ENCODE results near the gene NPIPB8.
"Not testable (repeated sequence)": the region's sequence is repeated elsewhere in the genome, so short reads cannot be mapped to it uniquely, and the experiment has no call there.

Gene NPIPB8

DNA sequence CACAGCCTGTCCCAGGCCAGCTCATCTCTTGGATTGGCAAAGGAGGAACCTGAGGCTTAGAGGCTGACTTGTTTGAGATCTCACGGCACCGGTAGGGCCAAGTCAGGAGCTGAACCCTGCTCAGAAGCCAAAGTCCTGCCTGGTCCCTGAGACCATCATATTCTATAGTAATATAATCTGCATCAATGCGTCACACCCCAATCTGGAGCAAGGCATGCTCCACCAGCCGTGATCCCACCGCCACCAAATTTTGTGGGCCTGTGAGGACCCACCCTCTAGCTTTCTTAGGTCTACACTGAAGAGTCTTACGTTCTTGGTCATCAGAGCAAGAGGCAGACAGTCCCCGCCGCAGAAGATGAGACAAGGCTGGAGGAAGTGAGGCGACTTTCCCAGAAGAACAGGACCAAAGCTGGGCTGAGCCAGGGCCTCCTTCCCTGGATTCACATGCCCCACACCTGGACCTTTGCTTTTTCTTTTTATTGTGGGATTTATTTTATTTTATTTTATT is 30.7 kb upstream of the NPIPB8 start:
- no peak for DNase-seq

DNA sequence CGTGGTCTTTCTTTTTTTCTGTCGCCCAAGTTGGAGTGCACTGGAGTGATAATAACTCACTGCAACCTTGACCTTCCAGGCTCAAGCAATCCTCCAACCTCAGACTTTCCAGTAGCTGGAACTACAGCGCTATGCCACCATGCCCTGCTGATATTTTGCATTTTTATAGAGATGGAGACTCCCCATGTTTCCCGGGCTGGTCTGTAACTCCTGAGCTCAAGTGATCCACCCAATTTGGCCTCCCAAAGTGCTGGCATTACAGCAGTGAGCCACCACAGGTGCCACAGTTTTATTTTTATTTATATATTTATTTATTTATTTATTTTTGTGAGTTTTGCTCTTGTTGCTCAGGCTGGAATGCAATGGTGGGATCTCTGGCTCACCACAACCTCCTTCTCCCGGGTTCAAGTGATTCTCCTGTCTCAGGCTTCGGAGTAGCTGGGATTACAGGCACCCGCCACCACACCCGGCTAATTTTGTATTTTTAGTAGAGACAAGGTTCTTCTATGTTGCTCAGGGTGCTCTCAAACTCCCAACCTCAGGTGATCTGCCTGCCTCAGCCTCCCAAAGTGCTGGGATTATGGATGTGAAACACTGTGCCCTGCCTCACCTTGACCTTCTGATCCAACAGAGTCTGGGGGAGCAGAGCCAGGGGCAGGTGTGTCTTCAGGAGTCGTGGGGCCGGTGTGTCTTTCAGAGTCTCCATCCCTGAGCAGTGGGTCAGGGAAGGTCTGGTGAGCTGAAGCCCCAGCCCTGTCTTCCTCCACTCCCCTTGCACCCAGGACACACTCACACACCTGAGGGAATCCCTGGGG is 30.0 kb upstream of the NPIPB8 start:
- not testable (repeated sequence) for DNase-seq

DNA sequence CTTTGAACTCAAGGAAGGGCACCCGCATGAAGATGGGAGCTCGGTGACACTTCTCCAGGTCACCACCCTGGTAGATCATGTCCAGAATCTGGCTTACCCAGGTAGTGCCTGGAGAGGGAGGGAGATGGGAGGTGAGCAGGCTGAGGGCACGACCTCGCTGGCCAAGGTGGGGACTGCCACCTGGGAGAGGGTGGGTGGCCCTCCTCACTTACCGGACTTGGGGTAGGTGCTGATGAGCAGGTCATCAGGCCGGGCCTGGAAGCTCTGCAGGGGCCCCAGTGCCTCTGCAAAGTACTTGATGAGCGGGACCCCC is 29.4 kb upstream of the NPIPB8 start:
- DNase-seq = not testable (repeated sequence)

DNA sequence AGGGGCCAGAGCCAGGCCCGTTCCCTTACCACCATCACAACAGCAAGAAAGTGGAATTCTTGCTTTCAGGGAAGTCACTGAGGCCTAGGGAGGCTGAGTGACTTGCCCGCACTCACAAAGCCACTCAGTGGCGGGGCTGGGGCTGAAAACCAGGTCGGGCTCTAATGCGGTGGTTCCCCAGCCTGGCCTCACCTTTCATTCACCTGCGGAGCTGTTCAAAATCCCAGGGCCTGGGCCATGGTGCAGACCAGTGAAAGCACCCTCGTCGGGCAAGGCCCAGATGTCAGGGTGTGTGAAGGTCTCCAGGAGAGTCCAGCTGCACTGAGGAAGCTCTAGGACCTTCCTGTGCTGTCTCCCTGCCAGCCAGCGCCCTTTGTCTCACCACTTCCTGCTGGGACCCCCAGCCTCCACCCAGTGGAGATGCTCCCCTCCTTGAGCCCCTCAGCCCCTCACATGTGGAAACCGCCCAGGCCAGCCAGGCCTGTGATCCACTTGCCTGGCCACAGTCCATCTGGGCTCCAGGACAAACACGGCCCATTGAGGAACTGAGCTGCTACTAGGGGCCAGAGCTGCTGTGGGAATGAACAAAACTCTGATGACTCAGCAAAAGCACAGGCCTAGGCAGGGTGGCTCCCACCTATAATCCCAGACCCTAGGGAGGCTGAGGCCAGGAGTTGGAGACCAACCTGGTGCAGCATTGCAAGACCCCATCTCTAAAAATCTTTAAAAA is 28.8 kb upstream of the NPIPB8 start:
- DNase-seq = not testable (repeated sequence)

DNA sequence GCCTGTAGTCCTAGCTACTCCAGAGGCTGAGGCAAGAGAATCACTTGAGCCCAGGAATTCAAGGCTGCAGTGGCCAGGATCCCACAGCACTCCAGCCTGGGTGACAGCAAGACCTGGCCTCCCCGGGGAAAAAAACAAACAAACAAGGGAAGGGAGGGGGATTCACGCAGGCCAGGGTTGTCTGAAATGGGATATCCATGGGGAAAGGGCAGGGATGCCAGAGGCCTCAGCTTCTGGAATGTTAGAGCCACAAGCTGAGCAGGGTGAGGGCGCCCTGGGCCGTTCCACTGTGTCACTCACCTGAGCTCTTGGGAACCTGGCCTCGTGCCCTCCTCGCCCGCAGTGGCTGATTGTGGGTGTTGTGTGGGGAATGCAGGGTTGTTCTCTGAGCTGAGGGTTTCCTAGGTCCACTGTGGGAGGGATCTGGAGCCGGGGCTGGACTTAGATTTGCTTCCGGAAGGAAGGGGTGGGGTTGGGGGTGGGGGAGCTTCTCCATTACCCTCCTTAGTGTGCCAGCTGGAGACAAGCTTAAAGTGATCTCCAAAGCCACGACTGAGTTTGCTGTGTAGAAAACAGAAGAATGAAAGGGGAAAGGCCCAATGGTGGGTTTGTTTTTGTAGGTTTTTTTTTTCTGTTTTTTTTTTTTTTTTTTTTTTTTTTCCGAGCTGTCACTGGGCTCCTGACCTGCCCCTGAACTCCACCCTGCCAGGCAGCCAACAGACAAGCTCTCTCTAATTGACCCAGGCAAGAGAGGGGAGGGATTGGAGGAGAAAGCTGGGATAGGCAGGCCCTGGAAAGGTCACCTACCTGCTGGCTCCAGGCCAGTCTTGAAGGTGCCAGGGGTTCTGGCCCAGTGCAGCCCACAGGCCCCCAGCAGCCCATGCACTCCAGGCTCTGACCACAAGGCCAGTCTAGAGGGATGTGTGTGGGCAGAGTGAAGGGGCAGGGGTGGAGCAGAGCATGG is 28.0 kb upstream of the NPIPB8 start, which contains the start of gene SULT1A1:
TSS of gene SULT1A1 (minus strand) at position 414 of the 964 bp plus-strand sequence. CDS start 1,189 bp downstream, outside the sequence.
- DNase-seq = no peak

DNA sequence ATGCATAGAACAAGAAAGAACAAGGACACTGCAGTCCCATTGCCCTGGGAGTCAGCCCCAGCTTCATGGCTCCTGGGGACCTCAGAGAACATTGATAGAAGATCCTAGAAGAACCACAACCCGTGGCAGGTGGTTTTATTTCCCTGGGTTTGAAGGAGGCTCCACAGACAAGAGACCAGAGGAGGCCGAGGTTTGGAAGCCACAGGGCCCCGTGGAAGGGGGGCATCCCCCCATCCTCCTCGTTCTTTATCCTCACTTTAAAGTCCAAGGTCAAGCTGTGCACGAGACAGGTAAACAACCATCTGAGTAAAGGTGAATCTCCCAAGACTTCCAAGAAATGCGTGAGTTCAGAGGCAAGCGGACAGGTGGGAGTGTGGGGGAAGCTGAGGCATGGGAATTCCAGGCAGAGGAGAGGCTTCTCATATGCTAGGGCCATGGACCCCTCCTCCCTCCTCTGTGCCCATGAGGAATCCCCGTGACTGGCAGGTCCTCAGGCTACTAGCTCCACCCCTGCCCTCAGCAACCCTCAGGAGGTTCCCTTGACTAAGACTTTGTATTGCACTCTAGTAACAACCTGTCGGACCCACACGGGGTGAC is 27.2 kb upstream of the NPIPB8 start:
- DNase-seq = no peak

DNA sequence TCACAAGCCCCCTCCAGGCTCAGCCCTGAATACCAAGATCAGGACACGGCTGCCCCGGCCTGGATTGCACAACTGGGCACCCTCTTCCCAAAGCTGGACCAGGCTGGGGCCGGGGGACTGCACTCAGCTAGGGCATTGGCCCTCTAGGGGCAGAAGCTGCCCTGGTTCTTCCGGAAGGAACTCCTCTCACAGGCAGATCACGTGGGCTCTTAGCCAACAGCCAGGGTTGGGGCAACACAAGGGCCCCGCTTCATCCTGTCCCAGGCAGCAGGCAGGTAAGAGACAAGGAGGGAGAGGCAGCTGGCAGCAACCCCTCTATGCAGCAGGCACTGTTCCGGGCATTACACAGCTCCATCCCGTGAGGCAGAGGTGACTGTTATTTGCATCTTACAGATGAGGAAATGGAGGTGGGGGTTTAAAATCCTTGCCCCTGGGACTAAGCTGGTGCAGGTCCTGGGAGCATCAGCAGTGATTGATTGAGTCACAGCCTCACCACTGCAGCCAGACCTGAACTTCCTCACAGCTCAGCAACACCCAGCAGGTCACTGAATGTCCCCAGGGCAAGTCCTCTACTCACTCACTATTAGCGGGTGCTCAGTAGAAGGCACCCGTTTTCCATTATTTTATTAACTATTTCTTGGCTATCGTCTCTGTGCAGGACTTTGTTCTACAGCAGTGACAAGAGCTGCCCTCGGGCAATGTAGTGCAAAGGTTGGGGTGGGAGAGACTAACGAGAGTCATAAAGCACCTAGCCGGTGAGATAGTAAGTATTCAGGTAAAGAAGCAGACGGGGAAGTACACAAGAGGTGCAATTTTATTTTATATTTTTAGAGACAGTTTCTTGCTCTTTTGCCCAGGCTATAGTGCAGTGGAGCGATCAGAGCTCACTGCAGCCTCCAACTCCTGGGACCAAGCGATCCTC is 25.2 kb upstream of the NPIPB8 start:
- not testable (repeated sequence) for DNase-seq

DNA sequence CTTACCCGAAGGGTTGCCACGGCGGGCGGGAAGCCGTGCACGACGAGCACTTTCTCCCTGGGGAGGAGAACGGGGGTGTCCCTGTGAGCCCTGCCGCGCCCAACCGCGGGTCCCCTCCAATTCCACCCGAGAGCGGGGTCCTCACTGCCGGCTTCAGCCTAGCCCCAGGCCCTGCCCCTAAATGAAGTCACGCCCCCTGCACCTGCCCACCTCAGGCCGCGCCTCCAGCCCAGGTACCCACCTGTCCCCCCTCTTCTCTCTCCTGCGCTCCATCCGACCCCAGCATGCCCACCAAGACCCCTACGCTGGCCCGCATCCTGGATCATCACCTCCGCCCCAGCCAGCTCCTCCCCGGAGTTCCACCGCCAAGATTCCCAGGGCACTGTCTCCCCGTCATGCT is 24.0 kb upstream of the NPIPB8 start:
- DNase-seq = not testable (repeated sequence)

DNA sequence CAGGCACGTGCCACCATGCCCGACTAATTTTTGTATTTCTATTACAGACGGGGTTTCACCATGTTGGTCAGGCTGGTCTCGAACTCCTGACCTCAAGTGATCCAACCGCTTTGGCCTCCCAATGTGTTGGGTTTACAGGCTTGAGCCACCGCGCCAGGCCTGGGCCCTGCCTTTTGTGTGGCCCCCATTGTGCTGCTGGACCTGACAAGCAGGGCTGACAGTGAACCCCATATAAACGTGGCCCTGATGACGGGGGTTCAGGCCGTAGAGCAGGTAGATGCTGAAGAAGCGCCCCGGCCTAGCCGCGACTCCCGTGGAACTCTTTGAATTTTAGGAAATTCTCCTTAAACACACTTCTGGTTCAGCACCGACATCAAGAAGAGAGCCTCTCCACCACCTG is 23.3 kb upstream of the NPIPB8 start:
- not testable (repeated sequence) for DNase-seq

DNA sequence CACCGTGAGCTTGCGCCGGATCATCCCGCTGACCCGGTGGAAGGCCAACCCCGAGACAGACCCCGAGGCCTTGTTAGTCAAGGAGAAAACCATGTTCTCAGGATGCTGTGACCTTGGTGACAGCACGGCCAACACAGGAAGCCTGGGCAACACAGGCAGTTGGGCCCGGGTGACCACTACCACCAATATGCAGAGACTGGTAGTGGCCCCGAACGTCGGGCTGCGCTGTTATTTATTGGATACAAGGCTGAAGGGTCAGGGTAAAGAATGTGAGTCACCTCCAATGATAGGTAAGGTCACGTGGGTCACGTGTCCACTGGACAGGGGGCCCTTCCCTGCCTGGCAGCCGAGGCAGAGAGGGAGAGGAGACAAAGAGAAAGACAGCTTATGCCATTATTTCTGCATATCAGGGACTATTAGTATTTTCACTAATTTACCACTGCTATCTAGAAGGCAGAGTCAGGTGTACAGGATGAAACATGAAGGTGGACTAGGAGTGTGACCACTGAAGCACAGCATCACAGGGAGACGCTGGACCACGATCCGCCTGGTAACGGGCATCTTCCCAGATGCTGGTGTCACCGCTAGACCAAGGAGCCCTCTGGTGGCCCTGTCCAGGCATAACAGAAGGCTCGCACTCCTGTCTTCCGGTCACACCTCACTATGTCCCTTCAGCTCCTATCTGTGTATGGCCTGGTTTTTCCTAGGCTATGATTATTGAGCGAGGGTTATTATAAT is 22.2 kb upstream of the NPIPB8 start:
- DNase-seq = not testable (repeated sequence)

DNA sequence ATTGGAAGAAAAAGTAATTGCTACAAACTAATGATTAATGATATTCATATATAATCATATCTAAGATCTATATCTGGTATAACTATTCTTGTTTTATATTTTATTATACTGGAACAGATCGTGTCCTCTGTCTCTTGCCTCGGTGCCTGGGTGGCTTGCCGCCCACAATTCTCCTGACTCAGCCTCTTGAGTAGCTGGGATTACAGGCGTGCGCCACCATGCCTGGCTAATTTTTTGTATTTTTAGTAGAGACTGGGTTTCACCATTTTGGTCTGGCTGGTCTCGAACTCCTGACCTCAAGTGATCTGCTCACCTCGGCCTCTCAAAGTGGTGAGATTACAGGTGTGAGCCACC is 21.7 kb upstream of the NPIPB8 start:
- DNase-seq = not testable (repeated sequence)

DNA sequence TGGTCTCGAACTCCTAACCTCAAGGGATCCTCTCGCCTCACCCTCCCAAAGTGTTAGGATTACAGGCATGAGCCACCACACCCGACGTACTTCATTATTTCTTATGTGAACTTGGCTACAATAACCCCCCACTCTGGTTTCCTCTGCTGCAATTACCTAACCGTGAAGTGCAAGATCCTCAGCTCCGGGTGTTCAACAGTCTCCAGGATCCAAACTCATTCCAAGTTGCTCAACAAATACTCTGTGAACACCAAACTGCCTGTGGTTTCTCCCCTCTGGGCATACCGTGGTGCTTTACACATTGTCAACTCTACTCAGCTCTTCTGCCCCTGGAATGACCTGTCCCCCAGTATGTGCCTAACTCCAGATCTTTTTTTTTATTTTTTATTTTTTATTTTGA is 21.2 kb upstream of the NPIPB8 start:
- DNase-seq = no peak

DNA sequence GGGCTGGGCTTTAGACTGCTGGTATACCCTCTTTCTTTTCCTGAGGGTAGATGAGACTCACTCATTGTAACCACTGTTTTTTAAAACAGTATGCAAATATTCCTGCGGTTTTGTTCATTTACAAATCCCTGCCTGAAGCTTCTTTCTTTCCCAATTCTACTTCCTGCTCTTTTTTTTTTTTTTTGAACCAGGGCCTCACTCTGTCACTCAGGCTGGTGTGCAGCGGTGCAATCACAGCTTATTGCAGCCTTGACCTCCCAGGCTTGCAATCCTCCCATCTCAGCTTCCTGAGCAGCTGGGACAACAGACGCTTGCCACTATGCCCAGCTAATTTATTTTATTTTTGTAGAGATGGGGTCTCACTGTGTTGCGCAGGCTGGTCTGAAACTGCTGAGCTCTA is 20.0 kb upstream of the NPIPB8 start:
- DNase-seq = no peak

DNA sequence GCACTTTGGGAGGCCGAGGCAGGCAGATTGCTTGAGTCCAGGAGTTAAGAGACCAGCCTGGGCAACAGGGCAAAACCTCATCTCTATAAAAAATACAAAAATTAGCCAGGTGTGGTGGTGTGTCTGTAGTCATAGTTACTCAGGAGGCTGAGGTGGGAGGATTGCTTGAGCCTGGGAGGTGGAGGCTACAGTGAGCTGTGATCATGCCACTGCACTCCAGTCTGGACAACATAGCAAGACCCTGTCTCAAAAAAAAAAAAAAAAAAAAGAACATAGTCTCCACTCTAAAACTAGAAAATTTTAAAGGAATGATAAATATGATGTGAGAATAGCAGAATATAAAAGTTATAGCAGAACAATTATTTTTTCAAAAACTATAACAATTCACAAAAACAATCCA is 17.5 kb upstream of the NPIPB8 start:
- DNase-seq = not testable (repeated sequence)

DNA sequence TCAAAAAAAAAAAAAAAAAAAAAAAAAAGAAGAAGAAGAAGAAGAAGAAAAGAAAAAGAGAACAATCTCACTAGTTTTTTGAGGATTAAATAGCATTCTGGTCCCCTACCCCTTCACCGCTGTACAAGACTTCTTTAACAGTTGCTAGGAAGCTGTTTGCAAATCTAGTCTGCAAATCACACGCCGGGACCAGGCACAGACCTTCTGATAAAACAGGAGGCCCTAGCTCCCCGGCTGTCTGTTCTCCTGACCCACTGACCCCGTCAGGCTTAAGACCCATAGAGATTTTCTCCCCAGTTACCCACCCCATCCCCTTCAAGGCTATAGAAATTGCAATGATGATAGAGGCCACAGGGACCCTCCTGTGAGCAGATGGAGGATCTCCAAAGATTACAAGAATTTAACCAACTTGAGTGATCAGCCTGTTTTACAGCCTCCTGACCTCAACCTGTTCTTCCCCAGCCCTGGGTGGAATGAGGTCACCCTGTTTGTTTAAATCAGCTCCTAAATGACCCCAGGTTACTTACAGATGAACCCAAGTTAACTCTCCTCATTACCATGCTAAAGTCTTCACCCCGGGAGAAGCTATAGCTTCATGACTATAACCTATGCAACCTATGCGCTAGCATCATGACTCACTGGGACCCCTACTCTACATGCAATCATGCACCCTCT is 16.2 kb upstream of the NPIPB8 start:
- DNase-seq = no peak

DNA sequence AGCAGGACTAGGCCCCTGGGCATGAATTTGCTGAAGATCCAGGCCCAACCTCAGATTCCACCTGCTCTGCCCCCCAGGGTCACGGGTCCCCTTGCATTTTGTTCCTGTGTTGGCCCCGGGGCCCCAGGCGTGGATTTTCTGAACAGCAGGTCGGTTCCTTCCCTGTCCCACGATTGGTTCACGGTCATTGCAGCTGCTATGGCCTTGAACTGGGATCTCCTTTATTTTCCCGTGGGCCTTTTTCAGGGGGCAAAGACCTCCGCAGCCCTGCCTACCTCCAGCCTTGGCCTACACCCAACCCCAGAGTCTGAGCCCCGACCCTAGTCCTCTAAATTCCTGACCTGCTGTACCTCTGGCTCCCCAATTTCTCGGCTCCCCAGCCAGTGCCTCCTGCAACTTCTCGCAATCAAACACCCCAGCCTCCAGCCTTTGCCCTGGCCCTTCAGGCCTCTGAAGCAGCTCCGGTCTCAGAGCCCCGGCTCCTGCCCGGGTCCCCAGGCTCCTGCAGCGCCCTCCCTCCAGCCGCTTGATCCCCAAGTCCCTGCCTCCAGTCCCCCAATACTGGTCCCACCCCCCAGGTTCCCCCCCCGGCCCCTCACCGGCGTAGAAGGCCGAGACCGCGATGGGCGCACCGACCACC is 15.2 kb upstream of the NPIPB8 start:
- not testable (repeated sequence) for DNase-seq

DNA sequence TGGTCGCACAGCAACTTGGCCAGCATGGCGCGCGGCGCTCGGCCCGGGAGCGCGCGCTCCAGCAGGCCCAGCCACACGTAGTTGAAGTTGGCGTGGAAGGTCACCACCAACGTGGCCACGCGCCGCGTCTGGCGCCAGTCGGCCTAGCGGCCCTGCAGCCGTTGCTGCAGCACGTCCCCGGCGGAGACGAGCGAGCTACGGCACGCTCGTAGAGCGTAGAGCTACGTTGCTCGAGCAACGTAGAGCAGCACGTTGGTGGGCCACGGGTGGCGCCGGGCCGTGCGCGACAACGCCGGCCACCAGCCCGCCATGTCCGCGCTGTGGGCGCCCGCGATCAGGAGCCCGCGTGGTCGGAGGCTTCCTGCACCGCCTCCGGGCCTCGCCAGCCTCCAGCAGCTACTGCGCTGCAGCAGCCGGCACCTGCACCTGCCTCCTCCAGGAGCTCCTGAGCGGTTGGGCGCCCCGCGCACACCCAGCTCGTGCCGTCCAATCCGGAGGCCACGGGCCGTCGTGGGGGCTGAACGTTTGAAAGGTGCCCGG is 14.6 kb upstream of the NPIPB8 start:
- DNase-seq = peak; percentile 81

DNA sequence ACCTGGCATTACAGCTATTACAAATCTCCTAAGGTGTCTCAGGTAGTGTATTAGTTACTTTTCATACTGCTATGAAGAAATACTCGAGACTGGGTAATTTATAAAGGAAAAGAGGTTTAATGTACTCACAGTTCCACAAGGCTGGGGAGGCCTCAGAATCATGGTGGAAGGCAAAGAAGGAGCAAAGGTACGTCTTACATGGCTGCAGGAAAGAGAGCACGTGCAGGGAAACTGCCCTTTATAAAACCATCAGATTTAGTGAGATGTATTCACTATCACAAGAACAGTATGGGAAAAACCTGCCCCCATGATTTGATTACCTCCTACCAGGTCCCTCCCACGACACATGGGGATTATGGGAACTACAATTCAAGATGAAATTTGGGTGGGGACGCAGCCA is 7.0 kb upstream of the NPIPB8 start:
- DNase-seq = not testable (repeated sequence)

Data from activated naive CD4-positive, alpha-beta T cell treated with anti-CD3 and anti-CD28 coated beads, Interleukin-2, amount 50 U/mL, for 16 hours (primary cell).